GM21526 (cell line): ENCODE measurements around the gene DVL2.

Experiments used
- ATAC-seq: cut with Tn5 transposase; IDR thresholded peaks from one replicate; pipeline ENCODE4 v1.9.1; 2021; ENCODE audit warnings: moderate library complexity; ENCODE audit not compliant: unreplicated experiment, low FRiP score

DVL2 gene

DNA sequence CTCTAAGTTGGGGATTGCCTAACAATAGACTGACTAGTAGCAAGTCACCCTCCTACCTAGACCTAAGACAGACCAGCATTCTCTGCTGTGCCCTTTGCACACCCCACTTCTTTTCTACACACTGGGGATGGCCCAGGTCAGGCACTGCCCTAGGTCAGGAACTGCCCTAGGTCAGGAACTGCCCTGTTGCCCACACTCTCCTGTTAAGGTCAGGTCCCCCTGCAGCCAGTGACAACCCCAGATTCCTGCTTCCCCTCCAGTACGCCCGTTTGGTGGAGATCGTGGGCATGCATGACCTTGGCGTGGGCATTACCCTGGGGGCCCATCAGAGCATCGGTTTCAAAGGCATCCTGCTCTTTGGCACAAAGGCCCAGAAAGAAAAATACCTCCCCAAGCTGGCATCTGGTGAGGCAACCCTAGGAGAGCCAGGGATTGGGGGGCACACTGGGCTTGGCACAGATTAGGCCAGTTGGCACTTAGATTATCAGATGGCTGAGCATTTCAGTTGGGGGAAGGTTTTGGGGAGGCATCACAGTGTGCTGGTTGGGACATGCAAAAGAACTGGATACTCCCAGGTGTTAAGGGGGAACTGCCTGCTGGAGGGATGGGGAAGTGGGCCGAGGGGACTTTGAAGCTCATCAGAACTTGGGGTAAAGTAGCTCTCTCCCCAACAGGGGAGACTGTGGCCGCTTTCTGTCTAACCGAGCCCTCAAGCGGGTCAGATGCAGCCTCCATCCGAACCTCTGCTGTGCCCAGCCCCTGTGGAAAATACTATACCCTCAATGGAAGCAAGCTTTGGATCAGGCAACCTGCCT, 12.8 kb downstream of the DVL2 start:
- ATAC-seq, result no peak

DNA sequence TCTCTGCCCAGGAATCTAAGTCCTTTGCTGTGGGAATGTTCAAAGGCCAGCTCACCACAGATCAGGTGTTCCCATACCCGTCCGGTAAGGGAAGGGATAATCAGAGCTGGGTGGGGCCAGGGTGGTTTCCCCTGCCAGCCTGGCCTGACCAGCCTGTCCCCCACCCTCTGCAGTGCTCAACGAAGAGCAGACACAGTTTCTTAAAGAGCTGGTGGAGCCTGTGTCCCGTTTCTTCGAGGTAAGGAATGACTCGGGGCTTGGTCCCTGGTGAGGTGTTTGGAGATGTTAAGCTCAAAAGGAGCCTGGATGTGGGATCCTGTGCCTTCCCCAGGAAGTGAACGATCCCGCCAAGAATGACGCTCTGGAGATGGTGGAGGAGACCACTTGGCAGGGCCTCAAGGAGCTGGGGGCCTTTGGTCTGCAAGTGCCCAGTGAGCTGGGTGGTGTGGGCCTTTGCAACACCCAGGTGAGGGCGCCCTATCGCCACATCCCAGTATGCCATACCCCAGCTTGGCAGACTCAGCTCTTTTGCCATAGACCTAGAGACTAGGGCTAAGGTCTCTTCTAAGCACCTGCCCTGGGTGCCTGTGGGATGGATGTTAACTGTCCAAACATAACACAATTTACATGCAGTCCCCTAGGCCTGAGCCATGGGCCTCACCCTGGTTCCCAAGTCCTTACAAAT, 13.6 kb downstream of the DVL2 start:
- ATAC-seq, result no peak

DNA sequence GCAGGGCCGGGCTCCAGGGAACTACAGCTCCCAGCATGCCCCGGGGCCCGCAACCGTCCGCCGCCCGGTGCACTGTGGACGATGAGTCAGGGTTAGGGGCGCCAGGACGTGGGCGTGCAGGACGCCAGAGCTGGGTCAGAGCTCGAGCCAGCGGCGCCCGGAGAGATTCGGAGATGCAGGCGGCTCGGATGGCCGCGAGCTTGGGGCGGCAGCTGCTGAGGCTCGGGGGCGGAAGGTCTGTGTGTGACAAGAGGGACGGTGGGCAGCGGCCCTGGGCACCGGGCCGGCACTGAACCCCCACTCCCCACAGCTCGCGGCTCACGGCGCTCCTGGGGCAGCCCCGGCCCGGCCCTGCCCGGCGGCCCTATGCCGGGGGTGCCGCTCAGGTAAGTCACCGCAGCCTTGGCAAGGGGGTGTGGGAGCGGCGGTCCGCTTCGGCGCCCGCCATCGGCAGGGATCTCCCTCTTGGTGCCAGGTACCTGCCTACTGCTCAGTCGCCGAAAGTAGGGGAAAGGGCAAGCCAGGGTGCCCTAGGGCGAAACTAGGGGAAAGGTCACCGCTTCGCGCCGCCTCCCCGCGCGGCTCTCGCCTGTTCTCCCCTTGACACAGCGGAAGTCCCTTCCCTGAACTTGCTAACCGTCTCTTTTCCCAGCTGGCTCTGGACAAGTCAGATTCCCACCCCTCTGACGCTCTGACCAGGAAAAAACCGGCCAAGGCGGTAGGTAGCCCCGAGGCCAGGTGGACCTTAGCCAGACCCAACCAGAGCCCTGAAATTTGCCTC, 14.3 kb downstream of the DVL2 start, which contains the start of the genes ACADVL and DLG4:
TSS of gene ACADVL (plus strand) at position 127 of the 781 bp plus-strand sequence. CDS start at position 174, 47 bp downstream.
TSS of gene DLG4 (minus strand) at position 25 of the 781 bp plus-strand sequence.
- no peak for ATAC-seq

DNA sequence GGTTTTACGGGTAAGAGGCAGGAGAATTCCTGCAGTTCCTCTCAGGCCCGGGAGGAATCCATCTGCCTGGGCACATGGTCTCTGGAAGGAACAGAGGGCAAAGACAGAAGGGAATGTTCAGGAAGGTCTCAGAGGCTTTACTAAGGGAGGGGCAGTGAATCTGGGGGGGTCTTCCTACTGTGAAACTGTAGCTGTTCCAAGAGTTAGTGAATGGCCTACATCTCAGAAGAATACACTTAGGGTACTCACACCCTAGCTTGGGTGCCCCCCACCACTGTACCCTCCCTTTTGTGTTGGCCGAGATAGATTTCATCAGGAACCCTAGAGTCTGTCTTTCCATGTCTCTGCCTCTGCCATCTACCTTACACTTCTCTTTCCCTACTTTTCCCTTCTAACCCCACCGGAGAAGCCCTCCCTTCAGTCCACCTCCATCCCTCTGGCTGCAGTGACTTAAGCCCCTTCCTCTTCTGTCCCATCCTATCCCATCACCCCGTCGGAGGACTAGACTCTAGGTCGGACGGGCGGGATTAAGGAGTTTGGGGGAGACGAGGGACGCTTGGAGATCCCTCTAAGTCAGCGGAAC, 15.0 kb downstream of the DVL2 start:
- ATAC-seq, result no peak

- no peak for ATAC-seq
These were observed 15.6 kb downstream of the DVL2 start for GRCh38 chr17:7218758-7219157.

DNA sequence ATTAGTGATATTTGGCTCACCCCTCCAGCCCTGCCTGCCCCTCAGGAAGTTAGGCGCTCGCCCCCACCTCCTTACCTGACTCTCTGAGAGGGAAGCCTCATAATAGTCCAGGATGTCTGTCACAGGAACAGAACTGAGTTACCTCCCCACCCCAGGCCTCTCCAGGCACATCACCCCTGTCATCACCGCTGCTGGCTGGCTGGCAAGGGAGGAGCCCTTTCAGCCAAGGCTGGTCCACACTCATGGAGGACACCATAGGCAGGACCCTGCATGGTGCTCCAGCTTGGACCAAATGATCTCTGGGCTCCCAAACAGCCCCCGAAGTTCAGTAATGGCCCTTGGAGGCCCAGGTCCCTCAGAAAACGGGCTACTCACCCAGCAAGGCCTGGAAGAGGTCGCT, 16.2 kb downstream of the DVL2 start:
- no peak for ATAC-seq

DNA sequence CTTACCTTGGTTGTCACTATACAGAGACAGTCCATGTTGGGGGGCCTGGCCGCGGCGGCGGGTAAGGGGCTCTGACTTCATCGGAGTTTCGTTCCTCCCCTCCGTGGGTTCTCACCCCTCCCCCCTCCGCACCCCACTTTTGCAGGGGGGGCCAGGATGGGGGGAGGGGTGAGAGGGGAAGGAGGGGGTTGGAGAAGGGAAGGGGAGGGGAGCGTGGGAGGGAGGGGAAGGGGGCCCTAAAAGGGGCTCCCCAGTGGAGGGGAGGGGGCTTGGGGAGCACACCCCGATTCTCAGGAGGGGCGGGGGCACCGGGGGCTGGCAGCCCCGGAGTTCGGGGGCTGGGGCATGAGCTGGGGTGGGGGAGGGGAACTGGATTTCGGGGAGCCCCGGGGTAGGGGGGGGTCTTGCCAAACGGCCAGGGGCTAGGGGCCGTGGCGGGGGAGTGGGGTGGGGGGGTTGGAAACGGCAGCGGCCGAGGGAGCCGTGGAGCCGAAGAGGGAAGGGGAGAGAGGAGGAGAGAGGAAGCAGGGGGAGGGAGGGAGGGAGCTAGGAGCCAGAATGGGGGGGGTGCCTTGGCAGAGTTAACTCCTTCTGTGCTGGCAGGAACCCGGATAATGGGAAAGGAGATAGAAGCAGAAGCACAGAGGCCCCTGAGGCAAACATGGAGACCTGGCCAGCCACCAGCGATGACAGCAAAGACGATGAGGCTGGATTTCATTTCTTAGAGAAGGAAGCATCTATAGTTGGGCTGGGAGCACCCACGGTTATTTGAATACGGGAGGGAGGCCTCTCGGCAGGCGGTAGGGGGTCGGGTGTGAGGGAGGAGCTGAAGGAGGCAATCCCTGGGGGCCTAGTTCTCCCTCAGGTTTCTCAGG, 17.0 kb downstream of the DVL2 start:
- no peak for ATAC-seq

DNA sequence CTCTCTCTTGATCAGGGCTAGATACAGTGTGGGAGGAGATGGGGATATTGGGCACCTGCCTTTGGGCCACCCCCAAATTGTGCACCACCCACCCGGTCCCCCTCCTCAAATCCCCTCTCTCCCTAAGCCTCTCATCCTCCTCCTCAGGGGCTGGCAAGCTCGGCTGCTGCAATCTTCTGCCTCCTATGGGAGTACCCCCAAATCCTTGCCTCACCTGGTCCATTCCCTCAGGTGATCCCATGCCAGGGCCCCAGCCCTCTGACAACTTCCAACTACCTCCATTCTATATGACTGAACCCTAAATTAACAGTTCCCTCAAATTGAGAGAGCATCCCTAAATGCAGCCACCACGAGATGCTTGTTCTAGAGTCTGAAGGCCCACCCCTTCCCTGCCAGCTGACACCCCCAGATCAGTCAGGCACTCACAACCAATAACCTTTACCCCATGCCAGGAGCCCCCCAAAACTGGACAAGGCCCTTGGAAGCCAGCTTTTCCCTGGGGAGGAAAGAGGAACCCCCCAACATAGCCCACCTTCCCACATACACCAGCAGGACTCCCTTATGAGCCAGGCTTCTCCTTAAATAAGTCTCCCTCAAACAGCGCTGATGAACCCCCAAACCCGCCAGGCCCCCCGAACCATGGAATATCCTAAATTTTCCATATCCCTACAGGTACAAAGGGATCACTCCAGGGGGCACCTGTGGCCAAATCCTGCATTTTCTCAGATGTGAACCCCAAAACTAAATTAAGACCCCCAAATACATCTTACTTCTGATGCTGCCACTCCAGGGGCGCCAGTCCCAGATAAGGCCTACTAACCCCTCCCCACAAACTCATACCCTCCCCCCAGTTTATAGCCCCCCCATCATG, 17.8 kb downstream of the DVL2 start:
- no peak for ATAC-seq

- no peak for ATAC-seq
These were observed 18.6 kb downstream of the DVL2 start for GRCh38 chr17:7215652-7216180.

DNA sequence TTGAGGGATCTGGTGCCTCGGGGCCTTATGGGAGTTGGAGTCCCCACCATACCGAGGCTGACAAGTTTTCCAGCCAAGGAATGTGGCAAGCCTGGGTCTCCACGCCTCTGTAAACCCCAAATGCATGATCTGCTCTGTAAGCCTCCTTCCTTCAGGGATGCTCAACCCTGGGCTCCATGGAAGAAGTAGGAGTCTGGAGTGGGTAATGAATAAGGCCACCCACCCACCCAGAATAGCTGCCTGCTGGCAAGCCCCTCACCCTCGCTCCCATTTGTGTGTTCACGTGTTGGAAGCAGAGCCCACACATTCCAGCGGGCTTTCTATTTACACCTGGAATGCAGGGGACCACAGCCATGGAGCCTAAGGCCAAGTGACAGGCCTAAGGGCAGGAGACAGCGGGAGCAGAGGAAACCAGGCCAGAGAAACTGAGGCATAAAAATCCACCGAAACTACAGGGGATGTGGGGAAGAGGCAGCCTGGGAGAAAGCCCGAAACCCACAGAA, 19.1 kb downstream of the DVL2 start:
- no peak for ATAC-seq

GRCh38 chr17:7214300-7215135, 19.8 kb downstream of the DVL2 start:
- peak; percentile 62 for ATAC-seq

- no peak for ATAC-seq
These were observed 20.4 kb downstream of the DVL2 start for GRCh38 chr17:7213895-7214299.

- no peak for ATAC-seq
These were observed 22.6 kb downstream of the DVL2 start for GRCh38 chr17:7211491-7212273.

- ATAC-seq, result no peak
These were observed 25.4 kb downstream of the DVL2 start for GRCh38 chr17:7208754-7209460.

DNA sequence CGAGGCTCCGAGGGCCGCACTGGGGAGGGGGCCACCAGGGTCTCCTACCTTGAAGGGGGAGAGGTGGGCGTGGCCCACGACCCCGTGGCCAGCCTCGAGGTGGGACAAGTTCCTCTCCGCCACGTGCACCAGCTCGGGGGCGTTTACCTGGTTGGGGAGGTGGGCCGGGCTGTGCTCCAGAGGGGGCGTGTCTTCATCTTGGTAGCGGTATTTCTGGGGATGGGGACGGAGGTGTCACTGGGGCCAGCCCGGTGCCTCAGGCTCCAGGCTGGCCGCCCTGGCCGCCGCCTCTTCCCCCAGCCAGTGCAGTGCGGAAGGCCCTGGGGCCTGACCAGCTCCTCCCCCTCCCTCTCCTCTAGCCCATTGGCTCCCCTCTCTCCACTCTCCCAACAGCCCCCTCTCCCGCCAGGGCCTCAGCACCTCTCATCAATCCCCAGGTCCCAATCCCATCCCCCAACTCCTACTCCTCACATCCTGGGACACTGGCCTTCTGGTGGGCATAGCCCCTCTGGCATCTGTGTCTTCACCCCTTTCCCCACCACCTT, 26.2 kb downstream of the DVL2 start:
- ATAC-seq, result no peak
